OCI-M2 (cell line): ENCODE measurements around the gene PSMD6.

Source experiments
- DNase-seq: peaks from one replicate; lab custom pipeline; 2025; ENCODE audit not compliant: unreplicated experiment; lab: John Stamatoyannopoulos, UW

Gene PSMD6

DNA sequence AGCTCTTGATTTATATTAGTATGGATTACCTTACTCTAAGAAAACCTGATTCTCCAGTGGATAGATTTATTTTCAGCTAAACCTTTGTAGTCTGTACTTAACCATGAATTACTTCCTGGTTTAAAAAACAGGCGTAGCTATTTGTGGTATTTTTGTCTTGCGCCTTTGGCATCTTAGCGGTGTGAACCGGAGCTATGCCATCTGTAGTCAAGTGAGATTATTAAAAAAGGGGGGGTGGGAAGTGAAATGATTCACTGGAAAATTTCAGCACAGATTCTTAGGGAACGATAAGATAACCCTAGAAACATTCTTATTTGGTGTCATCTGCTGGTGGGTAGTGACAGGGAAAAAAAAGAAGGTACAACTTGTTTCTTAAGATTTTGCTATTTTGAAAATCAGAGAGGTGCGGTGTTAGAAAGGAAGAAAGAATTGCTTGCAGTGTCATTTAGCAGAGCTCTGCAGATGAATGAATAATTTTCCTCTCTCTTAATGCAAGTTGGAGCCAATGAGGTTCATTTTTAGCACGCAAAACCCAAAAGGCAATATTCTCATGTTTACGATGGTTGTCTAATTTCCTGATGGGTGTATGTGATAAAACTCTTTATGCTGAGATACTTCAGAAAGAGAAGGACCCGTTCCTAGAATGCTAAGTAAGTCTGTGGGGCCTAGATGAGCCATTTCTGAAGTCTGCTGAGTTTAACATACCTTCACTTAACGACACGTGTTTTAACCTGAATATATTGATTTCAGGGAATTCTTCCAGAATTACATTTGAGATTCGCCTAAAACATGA lies 44.0 kb downstream of the PSMD6 start:
- DNase-seq: no peak

DNA sequence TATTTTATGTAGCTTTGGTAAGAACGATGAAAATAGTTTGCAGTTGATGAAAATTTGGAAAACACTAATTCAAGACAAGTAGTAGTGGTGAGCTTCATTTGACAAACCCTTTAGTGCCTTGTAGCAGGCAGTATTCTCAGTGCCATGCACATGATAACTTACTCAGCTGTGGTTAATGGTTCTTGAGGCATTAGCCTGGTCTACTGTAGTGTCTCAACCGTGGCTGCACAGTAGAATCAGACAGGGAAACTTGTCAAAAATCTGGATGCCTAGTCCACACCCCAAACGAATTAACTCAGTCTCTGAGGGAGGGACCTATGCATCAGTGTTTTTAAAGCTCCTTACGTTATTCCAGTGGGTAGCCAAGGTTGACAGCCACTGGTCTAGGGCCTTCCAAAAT lies 45.4 kb downstream of the PSMD6 start:
- no peak for DNase-seq

DNA sequence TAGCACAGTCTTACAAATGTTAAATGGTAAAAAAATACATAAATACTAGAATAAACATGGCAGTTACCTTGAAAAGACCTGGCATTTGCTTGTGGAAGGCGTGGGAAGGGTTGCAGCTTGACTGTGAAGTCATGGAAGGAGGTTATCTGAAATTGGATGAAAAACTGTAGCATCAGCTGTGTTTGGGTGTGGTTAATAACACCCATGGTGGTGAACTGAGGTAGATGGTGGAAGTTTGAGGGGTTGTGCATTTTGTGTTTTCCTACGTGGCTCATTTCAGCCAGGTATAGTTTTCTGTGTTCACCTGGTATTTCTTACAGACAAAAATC lies 46.5 kb downstream of the PSMD6 start:
- DNase-seq: no peak

DNA sequence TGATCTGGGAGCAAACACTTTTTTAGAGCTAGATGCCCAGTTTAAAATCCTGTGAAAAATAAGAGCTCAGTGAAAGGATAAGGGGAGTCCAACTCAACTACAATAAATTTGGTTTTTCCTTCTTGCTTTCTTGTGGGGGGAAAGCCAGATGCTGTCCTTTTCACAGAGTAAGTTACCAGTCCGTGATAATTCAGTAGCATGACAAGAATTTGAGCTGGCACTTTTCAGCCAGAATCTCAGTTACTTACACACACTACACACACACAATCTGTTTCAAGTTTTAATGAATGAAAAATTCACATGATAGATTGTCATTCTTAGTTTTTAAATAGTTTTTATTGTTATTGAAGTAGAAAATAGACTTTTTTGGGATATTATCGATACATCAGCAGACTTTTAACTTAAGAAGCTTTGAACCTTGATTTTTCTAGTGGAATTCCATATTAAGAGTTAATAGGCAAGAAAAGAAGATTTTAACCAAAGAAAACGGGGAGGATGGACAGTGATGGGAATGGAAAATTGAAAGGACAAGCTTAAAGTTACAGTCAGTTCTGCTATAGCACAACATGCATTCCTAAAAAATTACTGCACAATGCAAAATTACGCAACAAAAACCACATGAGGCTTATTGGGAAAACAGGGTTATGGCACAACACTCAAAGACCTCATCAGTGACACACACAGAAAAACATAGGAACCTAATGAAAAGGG lies 47.0 kb downstream of the PSMD6 start:
- no peak for DNase-seq

DNA sequence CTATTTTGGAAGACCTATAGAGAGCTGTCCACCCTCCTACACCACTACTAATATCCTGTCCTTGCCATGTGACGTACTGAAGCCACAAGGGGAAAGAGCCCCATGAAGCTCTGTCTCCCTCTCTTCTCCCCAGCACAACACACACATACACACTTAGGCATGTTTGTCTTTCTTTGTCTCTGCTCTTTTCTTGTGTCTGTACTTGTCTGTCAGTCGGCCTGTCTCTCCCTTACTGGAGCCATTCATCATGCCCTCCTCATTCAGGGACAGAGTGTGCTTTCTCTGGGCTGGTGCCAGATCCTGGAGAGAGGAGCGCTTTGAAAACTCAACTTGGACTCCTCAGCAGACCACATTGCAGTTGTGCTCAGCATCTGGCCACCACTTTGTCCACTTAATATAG lies 47.6 kb downstream of the PSMD6 start:
- no peak for DNase-seq

DNA sequence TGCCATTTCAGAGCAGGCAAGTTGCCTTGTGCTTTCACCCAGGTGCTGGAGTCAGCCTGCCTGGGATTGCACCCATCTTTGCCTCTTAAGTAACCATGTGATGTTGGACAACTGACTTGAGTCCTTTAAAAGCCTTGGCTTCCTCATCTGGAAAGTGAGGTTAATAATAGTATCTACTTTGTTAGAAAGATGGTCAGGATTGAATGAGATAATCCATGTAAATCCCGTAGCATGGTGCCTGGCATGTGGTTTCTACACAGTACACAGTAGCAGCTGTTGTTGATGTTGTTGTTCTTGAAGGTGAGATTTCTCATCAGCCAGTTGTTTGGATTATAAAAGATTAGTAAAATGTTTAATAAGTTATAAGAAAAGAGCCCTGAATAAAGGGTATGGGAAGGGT lies 48.8 kb downstream of the PSMD6 start:
- no peak for DNase-seq

DNA sequence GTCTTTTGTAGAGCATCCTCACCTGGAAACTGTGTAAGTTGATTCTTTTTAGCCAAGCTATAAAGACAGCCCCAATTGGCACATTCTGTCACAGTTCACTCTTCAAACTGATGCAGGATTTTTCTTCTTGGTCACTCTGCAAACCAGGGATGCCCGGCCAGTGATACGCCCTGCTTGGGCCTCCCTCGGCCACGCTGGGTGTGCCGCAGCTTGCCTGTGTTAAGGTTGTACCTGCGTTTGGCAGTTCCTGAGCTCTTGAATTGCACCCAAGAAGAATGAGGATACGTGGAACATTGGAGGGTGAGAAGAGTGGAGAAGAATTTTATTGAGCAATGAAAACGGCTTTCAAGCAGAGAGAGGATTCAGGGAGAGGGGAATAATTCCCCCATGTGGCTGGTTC lies 49.9 kb downstream of the PSMD6 start:
- DNase-seq: no peak

DNA sequence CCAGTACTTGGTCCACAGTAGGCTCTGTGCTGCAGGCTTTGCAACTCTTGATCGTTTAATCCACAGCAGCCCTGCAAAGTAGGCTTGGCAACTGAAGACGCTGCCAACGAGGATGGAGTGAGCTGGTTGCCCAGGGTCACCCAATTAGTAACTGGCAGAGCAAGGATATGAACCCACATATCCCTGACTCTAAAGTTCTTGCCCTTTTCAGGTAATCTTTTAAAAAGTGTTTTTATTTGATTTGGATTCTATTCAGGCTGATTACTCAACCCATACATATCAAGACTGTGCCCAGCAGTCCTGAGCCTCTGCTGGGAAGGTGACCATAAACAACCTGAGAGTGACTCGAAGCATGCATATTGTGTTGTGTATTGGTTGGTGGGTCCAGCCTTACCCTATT lies 50.3 kb downstream of the PSMD6 start:
- no peak for DNase-seq

DNA sequence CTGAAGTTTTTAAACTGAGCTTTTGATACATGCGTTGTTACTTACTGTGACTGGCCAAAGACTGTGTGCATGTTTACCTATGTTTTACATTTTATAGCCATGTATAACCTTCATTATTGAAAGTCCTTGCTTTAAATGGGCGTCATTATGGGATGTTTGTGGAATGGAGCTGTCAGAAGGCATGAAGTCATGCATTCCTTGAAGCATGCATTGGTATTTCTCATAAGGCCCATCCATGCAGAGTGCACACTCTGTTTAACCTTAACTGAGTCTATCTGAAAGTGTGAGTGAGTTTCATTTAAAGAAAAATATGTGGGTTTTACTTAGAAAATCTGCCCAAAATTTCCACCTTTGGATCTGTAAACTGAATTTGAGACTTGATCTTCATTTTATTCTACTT lies 51.1 kb downstream of the PSMD6 start:
- no peak for DNase-seq

DNA sequence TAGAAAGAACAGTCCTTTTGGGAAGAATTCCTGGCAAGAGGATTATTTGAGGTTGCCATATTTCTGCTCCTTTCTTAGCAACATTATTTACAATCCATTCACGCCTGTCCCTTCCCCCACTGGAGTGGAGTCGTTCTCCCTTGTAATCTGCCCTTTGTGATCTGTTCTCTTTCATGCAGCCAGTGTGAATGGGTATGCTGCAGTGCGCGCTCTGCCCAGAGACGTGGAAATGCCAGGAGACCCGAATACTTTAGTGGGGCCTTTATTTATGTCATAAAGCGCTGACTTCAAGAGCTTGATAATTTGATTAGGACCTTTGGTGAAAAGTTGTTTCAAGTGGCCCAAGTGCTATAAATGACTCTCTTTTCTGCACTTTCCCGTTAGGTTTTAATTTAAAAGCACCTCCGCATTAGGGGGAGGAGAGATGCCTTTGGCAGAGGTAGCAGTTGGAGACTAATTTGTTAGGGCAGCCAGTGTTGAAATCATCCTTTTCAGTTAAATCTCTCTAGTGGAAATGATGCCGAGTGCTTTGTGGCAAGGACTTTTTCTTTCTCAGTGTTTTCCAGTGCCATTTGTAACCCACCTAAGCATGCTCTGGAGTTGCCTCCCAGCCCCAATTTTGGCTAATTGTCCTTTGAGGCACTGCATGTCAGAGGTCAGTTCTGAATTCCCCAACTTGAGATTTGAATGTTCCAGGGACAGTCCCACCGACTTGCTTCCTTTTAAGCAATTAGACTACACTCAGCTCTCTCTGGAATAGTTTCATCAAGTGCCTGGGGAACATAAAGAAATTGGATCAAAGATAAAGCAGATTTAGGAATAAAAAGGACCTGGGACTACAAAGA lies 52.4 kb downstream of the PSMD6 start:
- no peak for DNase-seq

DNA sequence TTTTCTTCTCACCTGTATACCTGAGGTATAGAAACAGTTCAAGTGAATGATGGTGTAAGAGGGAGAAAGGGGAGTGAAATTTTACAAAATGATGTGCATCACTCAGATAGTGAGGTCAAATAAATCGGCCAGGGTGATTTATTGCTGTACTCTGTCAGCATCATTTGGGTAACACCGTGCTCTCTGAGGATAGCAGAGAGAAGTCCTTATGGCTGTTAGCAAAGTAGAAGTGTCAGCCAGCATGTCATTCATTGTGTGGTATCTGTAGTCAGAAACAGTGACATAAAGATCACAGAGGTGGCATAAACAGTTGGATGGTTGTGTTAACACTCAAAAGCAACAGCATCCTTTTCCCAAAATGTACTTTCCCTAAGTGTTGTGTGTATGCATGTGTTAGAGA lies 53.4 kb downstream of the PSMD6 start:
- DNase-seq: no peak

DNA sequence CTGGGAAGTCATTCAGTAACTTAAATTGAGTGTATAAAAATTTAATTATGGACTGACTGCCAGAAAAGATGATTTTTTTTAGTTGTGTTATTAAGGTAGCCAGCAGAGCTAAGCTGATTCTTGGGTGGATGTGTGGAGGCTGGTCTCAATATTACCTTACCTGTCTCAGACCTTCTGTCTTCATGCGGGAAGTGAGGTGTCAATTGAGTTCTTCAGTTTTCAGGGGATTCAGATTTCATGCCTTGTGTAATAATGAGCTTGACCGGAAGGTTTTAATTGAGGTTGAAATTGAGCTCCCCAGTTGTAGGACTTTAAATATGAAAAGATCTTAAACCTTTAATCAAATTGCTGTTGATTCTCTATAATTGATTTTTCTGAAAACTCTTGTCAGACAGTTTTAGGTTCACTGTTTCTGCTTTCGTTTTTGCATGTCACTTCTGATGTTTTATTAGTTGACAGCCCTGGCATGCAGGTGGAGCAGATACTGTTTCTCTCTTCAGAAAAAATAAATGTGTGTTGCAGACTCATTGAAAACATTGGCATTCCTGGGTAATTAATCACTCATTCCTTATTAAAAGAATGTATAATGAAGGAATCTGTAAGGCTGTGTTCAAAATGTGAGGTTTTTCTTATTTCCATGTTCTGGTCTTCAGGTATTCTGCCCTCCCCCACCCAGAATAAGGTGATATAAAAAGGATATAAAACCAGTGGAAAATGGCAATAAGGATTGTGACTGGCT lies 54.5 kb downstream of the PSMD6 start:
- DNase-seq: no peak

DNA sequence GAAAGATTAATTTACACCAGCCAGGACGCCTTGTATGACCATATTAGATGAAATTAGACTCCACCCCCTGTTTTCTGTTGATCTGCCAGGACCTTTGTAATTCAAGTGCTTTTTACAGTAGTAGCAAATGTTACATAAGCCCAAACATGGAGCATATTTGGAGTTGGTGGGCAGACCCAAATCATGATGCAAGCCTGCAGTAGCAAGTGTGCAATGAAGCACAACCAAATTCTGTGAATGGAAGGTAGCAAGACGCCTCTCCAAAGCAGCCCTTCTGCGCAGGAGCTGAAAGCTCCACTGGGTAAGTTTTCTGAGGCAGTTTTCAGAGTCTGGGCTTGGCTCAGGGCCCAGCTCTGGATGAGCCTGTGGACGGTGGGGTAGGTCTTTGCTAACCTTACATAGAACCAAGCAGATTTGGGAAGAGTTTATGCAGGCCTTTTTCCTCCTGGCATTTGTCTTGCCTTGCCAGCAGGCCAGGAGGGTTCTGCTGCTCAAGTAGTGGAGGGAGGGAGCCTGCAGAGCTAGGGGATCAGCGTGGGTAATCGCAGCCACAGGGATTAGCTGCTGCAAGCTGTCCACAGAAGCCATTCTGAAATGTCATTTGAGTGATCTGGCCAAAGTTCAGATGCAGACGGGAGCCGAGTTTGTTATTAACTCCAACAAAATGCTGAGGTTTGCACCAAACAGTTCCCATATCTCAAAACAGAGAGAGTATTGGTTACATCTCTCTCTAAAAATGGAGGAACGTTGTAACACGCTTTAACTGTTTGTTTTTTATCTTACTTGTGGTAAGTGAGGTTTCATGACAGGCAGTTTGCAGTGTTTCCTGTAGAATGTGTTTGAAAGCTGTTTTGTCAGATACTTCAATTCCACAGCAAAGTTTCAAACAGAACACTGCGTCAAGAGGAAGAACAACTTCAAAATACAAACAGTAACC lies 55.4 kb downstream of the PSMD6 start:
- peak; percentile 12 for DNase-seq

DNA sequence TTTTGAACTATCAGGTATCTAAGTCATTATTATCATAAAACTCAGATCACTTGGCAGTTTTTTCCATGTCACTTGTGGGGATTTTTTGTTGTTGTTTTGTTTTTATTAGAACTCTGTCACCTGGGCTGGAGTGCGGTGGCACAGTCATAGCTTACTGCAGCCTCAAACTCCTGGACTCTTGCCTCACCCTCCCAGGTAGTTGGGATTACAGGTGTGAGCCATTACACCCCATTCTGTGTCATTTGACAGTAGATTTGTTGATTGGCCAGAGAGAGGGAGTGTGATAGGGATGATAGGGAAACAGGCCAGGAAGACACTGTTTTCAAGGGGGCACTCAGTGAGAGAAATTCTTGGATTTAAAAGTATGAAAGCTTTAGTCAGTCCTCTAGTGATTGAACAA lies 56.4 kb downstream of the PSMD6 start:
- no peak for DNase-seq

DNA sequence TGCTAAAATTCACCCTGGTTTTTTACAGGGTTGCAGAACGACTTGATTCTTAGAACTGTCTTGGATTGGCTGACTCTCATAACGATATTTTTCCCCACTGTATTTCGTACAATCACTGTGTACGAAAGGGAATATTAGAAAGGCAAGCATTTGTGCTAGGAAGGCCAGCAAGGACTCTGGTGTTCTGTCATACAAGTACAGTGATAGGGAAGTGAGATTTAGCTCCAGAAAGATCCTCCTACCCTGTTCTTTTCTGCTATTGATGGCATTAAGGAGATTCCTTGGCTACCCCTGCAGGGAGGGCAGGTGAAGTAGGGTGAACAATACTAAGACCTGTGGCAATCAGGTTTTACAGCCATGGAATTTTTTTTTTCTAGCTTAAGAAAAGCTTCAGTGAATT lies 57.3 kb downstream of the PSMD6 start:
- DNase-seq: no peak

DNA sequence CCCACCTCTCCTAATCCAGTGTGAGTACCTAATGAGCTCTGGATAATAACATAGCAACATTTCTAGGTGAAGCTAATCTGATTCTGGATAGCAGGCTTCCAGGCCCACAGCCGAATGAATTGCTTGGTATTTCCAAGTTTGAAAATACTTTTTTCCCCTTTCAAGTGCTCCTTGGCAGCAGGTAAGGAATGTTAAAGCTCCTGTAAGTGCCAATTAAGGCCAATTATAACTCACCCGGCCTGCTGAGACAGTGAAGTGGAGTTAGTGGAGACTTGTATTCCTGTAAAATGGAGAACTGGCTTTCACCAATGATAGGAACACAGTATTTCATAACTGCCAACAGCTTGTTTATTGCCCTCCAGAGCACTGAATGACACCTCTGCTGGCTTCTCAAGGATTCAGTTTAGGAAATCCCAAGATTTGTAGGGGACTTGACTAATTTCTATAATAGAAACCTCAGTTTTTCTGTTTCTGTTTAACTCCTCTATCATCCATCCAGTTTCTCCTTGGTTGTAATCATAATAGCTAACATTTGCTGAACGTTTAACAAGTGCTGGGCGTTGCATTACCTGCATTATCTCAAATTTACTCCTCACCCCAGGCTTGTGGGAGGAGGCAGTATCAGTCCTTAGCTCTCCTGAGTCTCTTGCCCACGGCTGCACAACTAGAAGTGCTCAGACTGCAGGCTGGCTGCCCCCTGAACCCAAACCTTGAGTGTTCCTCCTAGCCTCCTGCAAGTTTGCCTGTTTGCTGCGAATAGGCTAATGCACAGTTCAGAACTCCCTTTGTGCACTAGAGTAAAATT lies 58.4 kb downstream of the PSMD6 start:
- DNase-seq: no peak

DNA sequence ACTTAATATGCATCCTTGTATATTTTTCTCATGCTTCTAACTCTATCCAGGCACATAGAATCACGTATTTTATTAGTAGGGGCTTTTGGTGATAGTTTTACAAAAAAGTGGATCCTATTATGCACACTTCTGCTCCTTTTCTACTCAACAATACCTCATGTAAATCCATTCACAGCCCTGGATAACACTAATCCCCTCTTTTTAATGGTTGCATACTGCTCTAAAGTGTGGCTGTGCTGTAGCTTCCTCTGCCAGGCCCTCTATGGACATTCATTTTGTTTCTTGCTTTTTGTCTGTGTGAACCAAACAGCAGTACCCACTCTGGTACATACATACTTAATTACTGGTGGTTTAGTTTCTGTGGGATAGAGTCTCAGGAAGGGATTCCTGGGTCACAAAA lies 59.8 kb downstream of the PSMD6 start:
- no peak for DNase-seq

DNA sequence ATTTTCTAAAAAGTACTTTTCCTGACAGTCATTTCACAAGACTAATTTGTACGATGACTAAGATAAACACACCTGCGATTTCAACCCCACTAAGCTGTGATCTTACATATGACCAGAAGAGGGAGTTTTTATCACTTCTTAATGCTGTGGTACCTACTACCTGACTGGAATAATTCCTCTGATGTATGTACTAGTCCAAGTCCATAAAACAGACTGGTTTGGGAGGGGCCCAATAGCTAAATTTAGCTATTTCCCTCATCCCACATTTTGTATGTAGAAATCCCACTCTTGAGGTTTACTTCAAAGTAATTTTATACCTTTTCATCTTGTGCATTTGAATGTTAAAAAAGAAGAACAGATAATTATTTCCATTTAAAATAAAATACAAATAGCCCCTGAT lies 61.4 kb downstream of the PSMD6 start:
- no peak for DNase-seq
